HCT116 (cell line): ENCODE measurements around the gene COL26A1. TPM values are rescaled to one million over a fixed set of nuclear protein-coding genes. Genes with fewer than 3 reads are reported as not detected.

Source experiments
- ATAC-seq: fragments of 200-7000 bp; cut with Tn5 transposase; 2 replicates; pipeline ENCODE4 v1.9.1; 2020; ENCODE audit warnings: mild to moderate bottlenecking, moderate library complexity
- BruUV-seq: library from RNA; stranded (reverse); fragments of 400-500 nt; replicated peaks from 2 replicates; lab custom pipeline; 2021; lab: Mats Ljungman, UMichigan
- CTCF ChIA-PET: fragments of 300-600 bp; sonication (Branson Sonifier 250); formaldehyde crosslinking; loops from one replicate; lab custom pipeline; 2021; ENCODE audit warnings: antibody characterized with exemption; lab: Charles Lee
- POLR2A ChIA-PET: fragments of 300-600, 350-600 bp; sonication (Branson Sonifier 250); formaldehyde crosslinking; loops from one replicate; lab custom pipeline; 2021; ENCODE audit warnings: antibody characterized with exemption; lab: Charles Lee
- RAD21 ChIA-PET, 2 experiments: fragments of 300-600 bp; sonication (Branson Sonifier 250); formaldehyde crosslinking; loops; one replicate each; lab custom pipeline; 2023; ENCODE audit warnings: low total read pairs in 2 of 2; ENCODE audit not compliant: uncharacterized antibody in 2 of 2, unreplicated experiment in 2 of 2, low non-redundant PET in 1 of 2; lab: Charles Lee
- DNase-seq: peaks from one replicate; pipeline ENCODE4 v3.0.0-alpha.2; 2010; ENCODE audit warnings: low read depth, low spot score
- H2AFZ ChIP-seq: fragments of 200-600 bp; shearing (Covaris generic), sonication (generic); 2 replicates; pipeline ENCODE4 v1.6.1; 2017; ENCODE audit warnings: low read depth, mixed run types, mixed read lengths, antibody characterized with exemption, low read length; ENCODE audit not compliant: poor library complexity, severe bottlenecking
- H3K27ac ChIP-seq: 2 replicates; pipeline ENCODE4 v1.5.1; 2012; ENCODE audit warnings: low read depth, low read length
- H3K27me3 ChIP-seq: fragments of 200-600 bp; sonication (generic); 2 replicates; pipeline ENCODE4 v1.6.1; 2016; ENCODE audit warnings: mixed run types, low read length, mixed read lengths; ENCODE audit not compliant: insufficient read depth
- H3K36me3 ChIP-seq, 2 experiments: fragments of 200-500 bp in 1 of 2; fragments of 200-600 bp in 1 of 2; sonication (Bioruptor generic) in 1 of 2; sonication (generic) in 1 of 2; 2 replicates each; pipeline versions ENCODE4 v1.5.1 to v1.6.1; 2014 to 2016; ENCODE audit warnings: low read length in 2 of 2, inconsistent platforms in 1 of 2, mixed read lengths in 1 of 2, mixed run types in 1 of 2; ENCODE audit not compliant: insufficient read depth in 2 of 2, control insufficient read depth in 1 of 2
- H3K4me1 ChIP-seq, 2 experiments: fragments of 200-600 bp in 1 of 2; sonication (generic) in 1 of 2; 2 replicates each; pipeline versions ENCODE4 v1.5.1 to v1.6.1; 2012 to 2017; ENCODE audit warnings: low read length in 2 of 2, inconsistent platforms in 1 of 2, mild to moderate bottlenecking in 1 of 2, mixed read lengths in 1 of 2, mixed run types in 1 of 2, moderate library complexity in 1 of 2; ENCODE audit not compliant: insufficient read depth in 2 of 2, control insufficient read depth in 1 of 2
- H3K4me2 ChIP-seq: fragments of 200-600 bp; sonication (generic); 2 replicates; pipeline ENCODE4 v1.6.1; 2017; ENCODE audit warnings: mixed run types, low read length, mixed read lengths
- H3K4me3 ChIP-seq, 2 experiments: fragments of 200-600 bp in 1 of 2; sonication (generic) in 1 of 2; replicated peaks in 1 of 2; 2 replicates each; pipeline ENCODE4 v1.5.1; 2011 to 2016; ENCODE audit warnings: low read length in 2 of 2, control low read depth in 1 of 2, low read depth in 1 of 2, mild to moderate bottlenecking in 1 of 2, mixed read lengths in 1 of 2, mixed run types in 1 of 2
- H3K79me2 ChIP-seq: fragments of 200-600 bp; sonication (generic); 2 replicates; pipeline ENCODE4 v1.6.1; 2017; ENCODE audit warnings: mild to moderate bottlenecking, mixed run types, low read length, moderate library complexity, mixed read lengths; ENCODE audit not compliant: insufficient read depth
- H3K9ac ChIP-seq: fragments of 200-600 bp; sonication (generic); 2 replicates; pipeline ENCODE4 v1.6.1; 2016; ENCODE audit warnings: low read length, mixed read lengths
- H3K9me2 ChIP-seq: fragments of 200-600 bp; sonication (generic), shearing (Covaris generic); 2 replicates; pipeline ENCODE4 v1.6.1; 2017; ENCODE audit warnings: mixed run types, mild to moderate bottlenecking, moderate library complexity; ENCODE audit not compliant: insufficient read depth
- H3K9me3 ChIP-seq, 2 experiments: fragments of 200-500 bp in 1 of 2; fragments of 200-600 bp in 1 of 2; sonication (Bioruptor generic) in 1 of 2; sonication (generic) in 1 of 2; 2 replicates each; pipeline ENCODE4 v1.6.1; 2014 to 2017; ENCODE audit warnings: low read length in 2 of 2, mixed read lengths in 2 of 2, inconsistent platforms in 1 of 2, low read depth in 1 of 2, mild to moderate bottlenecking in 1 of 2, mixed run types in 1 of 2, moderate library complexity in 1 of 2; ENCODE audit not compliant: control insufficient read depth in 1 of 2, insufficient read depth in 1 of 2
- H4K20me1 ChIP-seq: fragments of 200-600 bp; sonication (generic), shearing (Covaris generic); 2 replicates; pipeline ENCODE4 v1.6.1; 2017; ENCODE audit warnings: mixed run types, mild to moderate bottlenecking, moderate library complexity; ENCODE audit not compliant: insufficient read depth
- ATF3 ChIP-seq: IDR thresholded peaks from 2 replicates; pipeline ENCODE4 v1.6.1; 2012
- CBX3 ChIP-seq: IDR thresholded peaks from 2 replicates; pipeline ENCODE4 v1.6.1; 2012; ENCODE audit warnings: low read depth
- CEBPB ChIP-seq: IDR thresholded peaks from 2 replicates; pipeline ENCODE4 v1.6.1; 2012; ENCODE audit warnings: low read depth
- ELF1 ChIP-seq: IDR thresholded peaks from 2 replicates; pipeline ENCODE4 v1.6.1; 2012; ENCODE audit warnings: low read depth, borderline replicate concordance
- EZH2 ChIP-seq: fragments of 200-600 bp; sonication (generic); IDR thresholded peaks from 2 replicates; pipeline ENCODE4 v1.6.1; 2017; ENCODE audit warnings: antibody characterized with exemption, mixed run types
- EZH2phosphoT487 ChIP-seq: fragments of 200-600 bp; IDR thresholded peaks from 2 replicates; pipeline ENCODE4 v1.6.1; 2018; ENCODE audit warnings: antibody characterized with exemption, borderline replicate concordance
- POLR2A ChIP-seq: IDR thresholded peaks from 2 replicates; pipeline ENCODE4 v1.7.0; 2011; ENCODE audit warnings: borderline replicate concordance; ENCODE audit not compliant: insufficient read depth, insufficient read length; ENCODE audit errors: extremely low read depth
- POLR2AphosphoS5 ChIP-seq: IDR thresholded peaks from 2 replicates; pipeline ENCODE4 v1.6.1; 2011; ENCODE audit warnings: mild to moderate bottlenecking, low read depth, low read length, moderate library complexity
- RAD21 ChIP-seq: IDR thresholded peaks from 2 replicates; pipeline ENCODE4 v1.6.1; 2012; ENCODE audit warnings: low read depth, mild to moderate bottlenecking
- SP1 ChIP-seq: IDR thresholded peaks from 2 replicates; pipeline ENCODE4 v1.6.1; 2012; ENCODE audit warnings: low read depth
- SRF ChIP-seq: IDR thresholded peaks from 2 replicates; pipeline ENCODE4 v1.6.1; 2012; ENCODE audit warnings: low read depth
- YY1 ChIP-seq: IDR thresholded peaks from 2 replicates; pipeline ENCODE4 v1.6.1; 2011; ENCODE audit warnings: low read length, low read depth, moderate library complexity, mild to moderate bottlenecking; ENCODE audit not compliant: insufficient replicate concordance; ENCODE audit errors: extremely low read depth
- ZBTB33 ChIP-seq: IDR thresholded peaks from 2 replicates; pipeline ENCODE4 v1.6.1; 2011; ENCODE audit warnings: mild to moderate bottlenecking, low read length, moderate library complexity; ENCODE audit not compliant: insufficient replicate concordance; ENCODE audit errors: extremely low read depth
- ZNF274 ChIP-seq: fragments of 200-500 bp; sonication (Bioruptor generic); IDR thresholded peaks from 2 replicates; pipeline ENCODE4 v1.6.1; 2014; ENCODE audit warnings: mild to moderate bottlenecking, low read depth, low read length, inconsistent platforms
- intact Hi-C: fragments of 100-400 bp; cut with micrococcal nuclease; formaldehyde crosslinking; loops from 2 replicates; pipeline ENCODE4 v1.10.0; 2022
- total RNA-seq: library from RNA; stranded (reverse); gene quantifications from one replicate; pipeline ENCODE4 v1.2.1, GENCODE V29; 2021; ENCODE audit not compliant: unreplicated experiment
- TF ChIP-seq, protein P1 (sequence below): IDR thresholded peaks from 2 replicates; pipeline ENCODE4 v1.6.1; 2012
- TF ChIP-seq, protein P2 (sequence below): IDR thresholded peaks from 2 replicates; pipeline ENCODE4 v1.6.1; 2012; ENCODE audit warnings: low read depth
- TF ChIP-seq, protein P3 (sequence below), 3 experiments: fragments of 200-600 bp in 1 of 3; sonication (generic) in 1 of 3; IDR thresholded peaks in 2 of 3; conservative IDR thresholded peaks in 1 of 3; 2 replicates each; pipeline ENCODE4 v1.5.1; 2012 to 2017; ENCODE audit warnings: low read depth in 2 of 3, low read length in 2 of 3, antibody characterized with exemption in 1 of 3, borderline replicate concordance in 1 of 3, control low read depth in 1 of 3, mild to moderate bottlenecking in 1 of 3, mixed read lengths in 1 of 3, mixed run types in 1 of 3, moderate library complexity in 1 of 3; ENCODE audit not compliant: insufficient read depth in 1 of 3

The COL26A1 gene
- total RNA-seq, 1 experiment from 2014 or later = 0.27 TPM

- no peak overlapping the region for H3K4me2 ChIP-seq
- H4K20me1 ChIP-seq = no peaks in the 10 kb centered on the region
- no peaks in the 10 kb centered on the region for H3K27me3 ChIP-seq
- ChIA-PET POLR2A (interaction anchor here (0.6 kb wide), 1 partner anchor 37 kb away, joined by 3 read pairs; no protein-coding TSS in a partner anchor), RAD21 (no interaction called here), CTCF (interaction anchor here (1.2 kb wide), 1 partner anchor 11 kb away, joined by 6 read pairs; no protein-coding TSS in a partner anchor)
- BruUV-seq = no TSS peak
- no peak for DNase-seq
- H3K4me1 ChIP-seq = peaks cover 14 to 24% of the 10 kb centered on the region in 2 experiments
- H2AFZ ChIP-seq = no peak overlapping the region
- no peak overlapping the region for H3K4me3 ChIP-seq
- no peaks in the 10 kb centered on the region for H3K79me2 ChIP-seq
- no peaks in the 10 kb centered on the region for H3K36me3 ChIP-seq
- H3K9ac ChIP-seq = no peak overlapping the region
- H3K9me3 ChIP-seq = no peaks in the 10 kb centered on the region
- H3K9me2 ChIP-seq = no peaks in the 10 kb centered on the region
- H3K27ac ChIP-seq = no peak overlapping the region
- intact Hi-C loops = no loop called here
- TF ChIP-seq YY1 (no peak), POLR2AphosphoS5 (no peak), ELF1 (no peak), RAD21 (no peak), ZNF274 (no peak), POLR2A (no peak), EZH2 (no peak), SP1 (no peak), ATF3 (no peak), EZH2phosphoT487 (no peak), CBX3 (no peak), ZBTB33 (no peak), CEBPB (no peak), SRF (no peak)
- TF ChIP-seq, protein P1, sequence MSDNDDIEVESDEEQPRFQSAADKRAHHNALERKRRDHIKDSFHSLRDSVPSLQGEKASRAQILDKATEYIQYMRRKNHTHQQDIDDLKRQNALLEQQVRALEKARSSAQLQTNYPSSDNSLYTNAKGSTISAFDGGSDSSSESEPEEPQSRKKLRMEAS = no peak
- TF ChIP-seq, protein P2, sequence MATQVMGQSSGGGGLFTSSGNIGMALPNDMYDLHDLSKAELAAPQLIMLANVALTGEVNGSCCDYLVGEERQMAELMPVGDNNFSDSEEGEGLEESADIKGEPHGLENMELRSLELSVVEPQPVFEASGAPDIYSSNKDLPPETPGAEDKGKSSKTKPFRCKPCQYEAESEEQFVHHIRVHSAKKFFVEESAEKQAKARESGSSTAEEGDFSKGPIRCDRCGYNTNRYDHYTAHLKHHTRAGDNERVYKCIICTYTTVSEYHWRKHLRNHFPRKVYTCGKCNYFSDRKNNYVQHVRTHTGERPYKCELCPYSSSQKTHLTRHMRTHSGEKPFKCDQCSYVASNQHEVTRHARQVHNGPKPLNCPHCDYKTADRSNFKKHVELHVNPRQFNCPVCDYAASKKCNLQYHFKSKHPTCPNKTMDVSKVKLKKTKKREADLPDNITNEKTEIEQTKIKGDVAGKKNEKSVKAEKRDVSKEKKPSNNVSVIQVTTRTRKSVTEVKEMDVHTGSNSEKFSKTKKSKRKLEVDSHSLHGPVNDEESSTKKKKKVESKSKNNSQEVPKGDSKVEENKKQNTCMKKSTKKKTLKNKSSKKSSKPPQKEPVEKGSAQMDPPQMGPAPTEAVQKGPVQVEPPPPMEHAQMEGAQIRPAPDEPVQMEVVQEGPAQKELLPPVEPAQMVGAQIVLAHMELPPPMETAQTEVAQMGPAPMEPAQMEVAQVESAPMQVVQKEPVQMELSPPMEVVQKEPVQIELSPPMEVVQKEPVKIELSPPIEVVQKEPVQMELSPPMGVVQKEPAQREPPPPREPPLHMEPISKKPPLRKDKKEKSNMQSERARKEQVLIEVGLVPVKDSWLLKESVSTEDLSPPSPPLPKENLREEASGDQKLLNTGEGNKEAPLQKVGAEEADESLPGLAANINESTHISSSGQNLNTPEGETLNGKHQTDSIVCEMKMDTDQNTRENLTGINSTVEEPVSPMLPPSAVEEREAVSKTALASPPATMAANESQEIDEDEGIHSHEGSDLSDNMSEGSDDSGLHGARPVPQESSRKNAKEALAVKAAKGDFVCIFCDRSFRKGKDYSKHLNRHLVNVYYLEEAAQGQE = no peak
- TF ChIP-seq, protein P3, sequence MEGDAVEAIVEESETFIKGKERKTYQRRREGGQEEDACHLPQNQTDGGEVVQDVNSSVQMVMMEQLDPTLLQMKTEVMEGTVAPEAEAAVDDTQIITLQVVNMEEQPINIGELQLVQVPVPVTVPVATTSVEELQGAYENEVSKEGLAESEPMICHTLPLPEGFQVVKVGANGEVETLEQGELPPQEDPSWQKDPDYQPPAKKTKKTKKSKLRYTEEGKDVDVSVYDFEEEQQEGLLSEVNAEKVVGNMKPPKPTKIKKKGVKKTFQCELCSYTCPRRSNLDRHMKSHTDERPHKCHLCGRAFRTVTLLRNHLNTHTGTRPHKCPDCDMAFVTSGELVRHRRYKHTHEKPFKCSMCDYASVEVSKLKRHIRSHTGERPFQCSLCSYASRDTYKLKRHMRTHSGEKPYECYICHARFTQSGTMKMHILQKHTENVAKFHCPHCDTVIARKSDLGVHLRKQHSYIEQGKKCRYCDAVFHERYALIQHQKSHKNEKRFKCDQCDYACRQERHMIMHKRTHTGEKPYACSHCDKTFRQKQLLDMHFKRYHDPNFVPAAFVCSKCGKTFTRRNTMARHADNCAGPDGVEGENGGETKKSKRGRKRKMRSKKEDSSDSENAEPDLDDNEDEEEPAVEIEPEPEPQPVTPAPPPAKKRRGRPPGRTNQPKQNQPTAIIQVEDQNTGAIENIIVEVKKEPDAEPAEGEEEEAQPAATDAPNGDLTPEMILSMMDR (IDR thresholded peaks at IDR 0.05 in 2 of 3, conservative IDR thresholded peaks at IDR 0.05 in 1 of 3; ENCODE audit: borderline replicate concordance in 1 of 3, insufficient read depth in 1 of 3, low read depth in 2 of 3, low read length in 2 of 3) = no peak
- ATAC-seq = no peak
Measured at GRCh38 chr7:101400751-101401150, 38.1 kb downstream of the COL26A1 start.
